ENCODE results near the gene CCDC97. TPM values are rescaled to one million over a fixed set of nuclear protein-coding genes. Genes with fewer than 3 reads are reported as not detected.
"Not testable (repeated sequence)": the region's sequence is repeated elsewhere in the genome, so short reads cannot be mapped to it uniquely, and the experiment has no call there.

The CCDC97 gene
- total RNA-seq, 2 experiments from 2014 or later, result 37.8 to 40.8 TPM

GRCh38 chr19:41278478-41278877 lies 31.5 kb upstream of the CCDC97 start:
- POLR2A ChIA-PET, result no interaction called here
- peaks cover 41% of the 10 kb centered on the region for H3K36me3 Mint-ChIP-seq
- H3K9me3 Mint-ChIP-seq, result no peaks in the 10 kb centered on the region
- no peaks in the 10 kb centered on the region for H3K27me3 Mint-ChIP-seq
- H3K4me3 Mint-ChIP-seq, result no peak overlapping the region
- DNase-seq, result no peak
- no peak for ATAC-seq (ENCODE audit: low read depth)
- peaks cover 4% of the 10 kb centered on the region for H3K4me1 Mint-ChIP-seq
- no peak overlapping the region for H3K27ac Mint-ChIP-seq

GRCh38 chr19:41288673-41289530 lies 21.1 kb upstream of the CCDC97 start:
- ATAC-seq (ENCODE audit: low read depth), result no peak
- Mint-ChIP-seq H3K27ac (no peak overlapping the region), H3K4me3 (no peak overlapping the region), H3K27me3 (no peaks in the 10 kb centered on the region), H3K36me3 (peaks cover 36% of the 10 kb centered on the region), H3K9me3 (no peaks in the 10 kb centered on the region), H3K4me1 (peaks cover 3% of the 10 kb centered on the region)
- DNase-seq, result no peak
- POLR2A ChIA-PET, result interaction anchor here (0.5 kb wide), 1 partner anchor 466 kb away, joined by 4 read pairs; no protein-coding TSS in a partner anchor

GRCh38 chr19:41289814-41290213 lies 20.2 kb upstream of the CCDC97 start:
- POLR2A ChIA-PET, result interaction anchor here (0.9 kb wide), 1 partner anchor 18 kb away, joined by 7 read pairs; no protein-coding TSS in a partner anchor

GRCh38 chr19:41294393-41294792 lies 15.6 kb upstream of the CCDC97 start:
- no peak overlapping the region for H3K27ac Mint-ChIP-seq

More at GRCh38 chr19:41289814-41290213, 20.2 kb upstream of the CCDC97 start:
- not testable (repeated sequence) for H3K27me3 Mint-ChIP-seq; H3K4me3 Mint-ChIP-seq; H3K27ac Mint-ChIP-seq; ATAC-seq (ENCODE audit: low read depth); DNase-seq; H3K9me3 Mint-ChIP-seq
- Mint-ChIP-seq H3K36me3 (peaks cover 39% of the 10 kb centered on the region), H3K4me1 (peaks cover 11% of the 10 kb centered on the region)

GRCh38 chr19:41295499-41295898 lies 14.5 kb upstream of the CCDC97 start:
- DNase-seq, result no peak
- no peak for ATAC-seq (ENCODE audit: low read depth)
- Mint-ChIP-seq H3K4me3 (no peak overlapping the region), H3K4me1 (peaks cover 60% of the 10 kb centered on the region), H3K9me3 (no peaks in the 10 kb centered on the region), H3K36me3 (peaks cover 51% of the 10 kb centered on the region), H3K27me3 (no peaks in the 10 kb centered on the region), H3K27ac (no peak overlapping the region)
- POLR2A ChIA-PET, result interaction anchor here (1.4 kb wide), 1 partner anchor 9 kb away, joined by 4 read pairs; no protein-coding TSS in a partner anchor

More at GRCh38 chr19:41294393-41294792, 15.6 kb upstream of the CCDC97 start:
- Mint-ChIP-seq H3K9me3 (no peaks in the 10 kb centered on the region), H3K4me1 (peaks cover 51% of the 10 kb centered on the region), H3K27me3 (no peaks in the 10 kb centered on the region), H3K36me3 (peaks cover 48% of the 10 kb centered on the region), H3K4me3 (no peak overlapping the region)
- DNase-seq (no peak), ATAC-seq (ENCODE audit: low read depth) (no peak)
- POLR2A ChIA-PET, result interaction anchor here (1.4 kb wide), 1 partner anchor 9 kb away, joined by 7 read pairs; no protein-coding TSS in a partner anchor

GRCh38 chr19:41296433-41296871 lies 13.5 kb upstream of the CCDC97 start:
- H3K27ac Mint-ChIP-seq, result peak overlapping the region; percentile 63
- no peaks in the 10 kb centered on the region for H3K9me3 Mint-ChIP-seq
- H3K27me3 Mint-ChIP-seq, result no peaks in the 10 kb centered on the region
- H3K36me3 Mint-ChIP-seq, result peaks cover 54% of the 10 kb centered on the region
- H3K4me3 Mint-ChIP-seq, result no peak overlapping the region
- peaks cover 67% of the 10 kb centered on the region for H3K4me1 Mint-ChIP-seq
- no peak for ATAC-seq (ENCODE audit: low read depth)
- POLR2A ChIA-PET, result interaction anchor here (0.6 kb wide), 1 partner anchor 19 kb away, joined by 4 read pairs; no protein-coding TSS in a partner anchor
- no peak for DNase-seq

- POLR2A ChIA-PET, result interaction anchor here (0.6 to 14.7 kb wide), 6 partner anchors 10 to 80 kb away, joined by 3 to 195 read pairs (median 6); partner anchors contain the start of gene HNRNPUL1
- no peak for ATAC-seq (ENCODE audit: low read depth)
- Mint-ChIP-seq H3K27ac (peak overlapping the region; percentile 81), H3K36me3 (peaks cover 55% of the 10 kb centered on the region), H3K9me3 (no peaks in the 10 kb centered on the region), H3K4me1 (peaks cover 75% of the 10 kb centered on the region), H3K27me3 (no peaks in the 10 kb centered on the region), H3K4me3 (peak overlapping the region; percentile 35)
- DNase-seq, result no peak
Measured at GRCh38 chr19:41297628-41298347, 12.2 kb upstream of the CCDC97 start.

GRCh38 chr19:41298348-41298964 lies 11.5 kb upstream of the CCDC97 start:
- POLR2A ChIA-PET, result interaction anchor here (0.6 to 14.7 kb wide), 7 partner anchors 10 to 81 kb away, joined by 3 to 195 read pairs (median 4); partner anchors contain the start of gene HNRNPUL1
- Mint-ChIP-seq H3K4me3 (peak overlapping the region; percentile 8), H3K4me1 (peaks cover 81% of the 10 kb centered on the region), H3K27ac (peak overlapping the region; percentile 81), H3K36me3 (peaks cover 53% of the 10 kb centered on the region), H3K9me3 (no peaks in the 10 kb centered on the region), H3K27me3 (no peaks in the 10 kb centered on the region)
- ATAC-seq (ENCODE audit: low read depth) (no peak), DNase-seq (no peak)

- Mint-ChIP-seq H3K27ac (peak overlapping the region; percentile 81), H3K27me3 (no peaks in the 10 kb centered on the region), H3K9me3 (no peaks in the 10 kb centered on the region), H3K4me3 (no peak overlapping the region), H3K4me1 (peaks cover 84% of the 10 kb centered on the region), H3K36me3 (peaks cover 51% of the 10 kb centered on the region)
- ATAC-seq (ENCODE audit: low read depth), result no peak
- POLR2A ChIA-PET, result interaction anchor here (0.6 to 14.7 kb wide), 4 partner anchors 9 to 53 kb away, joined by 3 to 195 read pairs (median 10); partner anchors contain the start of gene HNRNPUL1
- no peak for DNase-seq
Measured at GRCh38 chr19:41299046-41299754, 10.8 kb upstream of the CCDC97 start.

- no peaks in the 10 kb centered on the region for H3K27me3 Mint-ChIP-seq
- peaks cover 48% of the 10 kb centered on the region for H3K36me3 Mint-ChIP-seq
- H3K27ac Mint-ChIP-seq, result peak overlapping the region; percentile 81
- no peak for DNase-seq
- no peak for ATAC-seq (ENCODE audit: low read depth)
- peaks cover 85% of the 10 kb centered on the region for H3K4me1 Mint-ChIP-seq
- H3K4me3 Mint-ChIP-seq, result no peak overlapping the region
- no peaks in the 10 kb centered on the region for H3K9me3 Mint-ChIP-seq
- POLR2A ChIA-PET, result interaction anchor here (1.1 to 14.7 kb wide), 3 partner anchors 9 to 52 kb away, joined by 4 to 195 read pairs (median 16); partner anchors contain the start of gene HNRNPUL1
Measured at GRCh38 chr19:41299755-41300089, 10.2 kb upstream of the CCDC97 start.

- H3K4me3 Mint-ChIP-seq, result no peak overlapping the region
- peak overlapping the region; percentile 61 for H3K27ac Mint-ChIP-seq
- no peaks in the 10 kb centered on the region for H3K27me3 Mint-ChIP-seq
- H3K4me1 Mint-ChIP-seq, result peaks cover 84% of the 10 kb centered on the region
- DNase-seq (no peak), ATAC-seq (ENCODE audit: low read depth) (no peak)
- H3K9me3 Mint-ChIP-seq, result no peaks in the 10 kb centered on the region
- H3K36me3 Mint-ChIP-seq, result peaks cover 42% of the 10 kb centered on the region
- POLR2A ChIA-PET, result interaction anchor here (1.4 to 14.7 kb wide), 2 partner anchors 15 to 36 kb away, joined by 3 to 195 read pairs; partner anchors contain the start of gene HNRNPUL1
Measured at GRCh38 chr19:41300555-41300954, 9.4 kb upstream of the CCDC97 start.
